GM12878 (cell line): Measurements from ENCODE around the gene GCNT1. TPM values are rescaled to one million over a fixed set of nuclear protein-coding genes. Genes with fewer than 3 reads are reported as not detected.
A peak's percentile ranks its signal among the peaks of the same experiment; 100 is the strongest.

ENCODE experiments used
- ATAC-seq: fragments of 200-7000 bp; cut with Tn5 transposase; 3 replicates; pipeline ENCODE4 v1.9.1; 2020; ENCODE audit warnings: mild to moderate bottlenecking, moderate library complexity
- BruUV-seq: library from RNA; stranded (reverse); fragments of 400-500 nt; replicated peaks from 2 replicates; lab custom pipeline; 2021; lab: Mats Ljungman, UMichigan
- CTCF ChIA-PET: fragments of 300-600 bp; sonication (Branson Sonifier 250); formaldehyde crosslinking; extraction: SDS; loops from one replicate; lab custom pipeline; 2021; ENCODE audit warnings: inconsistent platforms; lab: Yijun Ruan, JAX
- POLR2A ChIA-PET: fragments of 350-600 bp; formaldehyde crosslinking; extraction: SDS; loops from one replicate; lab custom pipeline; 2021; ENCODE audit warnings: inconsistent platforms; lab: Charles Lee
- RAD21 ChIA-PET: fragments of 300-600 bp; sonication (Branson Sonifier 250); formaldehyde crosslinking; loops from one replicate; lab custom pipeline; 2023; ENCODE audit warnings: antibody characterized with exemption; ENCODE audit not compliant: unreplicated experiment; lab: Charles Lee
- SMC1A ChIA-PET: fragments of 300-600 bp; sonication (Branson Sonifier 250); formaldehyde crosslinking; loops from one replicate; lab custom pipeline; 2023; ENCODE audit not compliant: unreplicated experiment, uncharacterized antibody; lab: Charles Lee
- DNase-seq: peaks from one replicate; pipeline ENCODE4 v3.0.0-alpha.2; 2011; ENCODE audit warnings: low read depth, low spot score
- FAIRE-seq: peaks from 3 replicates; lab custom pipeline; 2011; peaks lifted over from hg19 to GRCh38; lab: Jason Lieb, UNC
- H2AFZ ChIP-seq: 2 replicates; pipeline ENCODE4 v1.6.0; 2011; ENCODE audit warnings: low read depth, low read length, control low read depth; ENCODE audit not compliant: control insufficient read depth
- H3K27ac ChIP-seq: 2 replicates; pipeline ENCODE4 v1.5.1; 2011; ENCODE audit warnings: control low read depth; ENCODE audit not compliant: control insufficient read depth, insufficient read depth
- H3K27me3 ChIP-seq, 2 experiments: replicated peaks in 1 of 2; 2 replicates each; pipeline versions ENCODE4 v1.6.0 to v1.6.1; 2011; ENCODE audit warnings: low read length in 1 of 2; ENCODE audit not compliant: control insufficient read depth in 2 of 2, insufficient read depth in 2 of 2
- H3K36me3 ChIP-seq, 2 experiments: 2 replicates each; pipeline ENCODE4 v1.5.1; 2011; ENCODE audit warnings: low read length in 1 of 2; ENCODE audit not compliant: control insufficient read depth in 2 of 2, insufficient read depth in 2 of 2
- H3K4me1 ChIP-seq: 2 replicates; pipeline ENCODE4 v1.6.1; 2011; ENCODE audit warnings: mild to moderate bottlenecking, low read length, moderate library complexity, mixed read lengths; ENCODE audit not compliant: control insufficient read depth, insufficient read depth
- H3K4me2 ChIP-seq: 2 replicates; pipeline ENCODE4 v1.6.0; 2011; ENCODE audit warnings: control low read depth; ENCODE audit not compliant: control insufficient read depth, insufficient read depth
- H3K4me3 ChIP-seq: fragments of 200-600 bp; sonication (generic); 2 replicates; pipeline ENCODE4 v1.5.1; 2016
- H3K79me2 ChIP-seq: 2 replicates; pipeline ENCODE4 v1.6.0; 2011; ENCODE audit warnings: low read length; ENCODE audit not compliant: control insufficient read depth, insufficient read depth
- H3K9ac ChIP-seq: 2 replicates; pipeline ENCODE4 v1.8.0; 2011; ENCODE audit warnings: low read length, control low read depth, mixed read lengths; ENCODE audit not compliant: control insufficient read depth, insufficient read depth
- H3K9me3 ChIP-seq: replicated peaks from 3 replicates; pipeline ENCODE4 v1.5.1; 2011; ENCODE audit warnings: mild to moderate bottlenecking, low read length; ENCODE audit not compliant: control insufficient read depth, insufficient read depth
- H4K20me1 ChIP-seq: 2 replicates; pipeline ENCODE4 v1.6.0; 2011; ENCODE audit not compliant: control insufficient read depth, insufficient read depth
- CUX1 ChIP-seq: IDR thresholded peaks from 2 replicates; pipeline ENCODE4 v1.6.1; 2012; ENCODE audit warnings: improper control_type of control experiment, low read depth, low read length; ENCODE audit not compliant: insufficient replicate concordance
- EED ChIP-seq: sonication (generic); IDR thresholded peaks from 2 replicates; pipeline ENCODE4 v1.6.1; 2016; ENCODE audit warnings: antibody characterized with exemption, low read depth
- MEF2A ChIP-seq: IDR thresholded peaks from 2 replicates; pipeline ENCODE4 v1.6.1; 2011; ENCODE audit warnings: low read depth, mild to moderate bottlenecking, low read length, moderate library complexity; ENCODE audit not compliant: insufficient read depth
- MTA2 ChIP-seq: fragments of 450-650 bp; IDR thresholded peaks from 2 replicates; pipeline ENCODE4 v1.6.1; 2016; ENCODE audit warnings: low read depth, mild to moderate bottlenecking, moderate library complexity
- NR2F1 ChIP-seq: fragments of 450-650 bp; conservative IDR thresholded peaks from 2 replicates; pipeline ENCODE4 v1.6.1; 2017; ENCODE audit warnings: mild to moderate bottlenecking
- SIN3A ChIP-seq: IDR thresholded peaks from 2 replicates; pipeline ENCODE4 v1.6.1; 2012; ENCODE audit warnings: low read depth, low read length, improper control_type of control experiment
- SIX5 ChIP-seq: IDR thresholded peaks from 2 replicates; pipeline ENCODE4 v1.6.1; 2011; ENCODE audit warnings: mild to moderate bottlenecking, low read depth, low read length, moderate library complexity; ENCODE audit not compliant: severe bottlenecking
- SUZ12 ChIP-seq: fragments of 200-600 bp; sonication (generic); IDR thresholded peaks from one replicate; pipeline ENCODE4 v1.6.1; 2018; ENCODE audit warnings: antibody characterized with exemption, mild to moderate bottlenecking; ENCODE audit not compliant: unreplicated experiment
- WGBS: methylation state at CpG from one replicate; pipeline ENCODE4 v1.1.6; 2016; ENCODE audit warnings: low lambda C conversion rate; ENCODE audit not compliant: insufficient replicate concordance, insufficient coverage; ENCODE audit errors: missing lambda C conversion rate; 5-methylcytosine and 5-hydroxymethylcytosine counted together
- in situ Hi-C: fragments of 300-500 bp; cut with MboI; formaldehyde crosslinking; loops from 9 replicates; pipeline ENCODE4 v1.14.3; 2018; ENCODE audit warnings: mixed read lengths
- intact Hi-C: fragments of 100-400 bp; cut with micrococcal nuclease; formaldehyde crosslinking; loops from one replicate; pipeline ENCODE4 v1.14.2; 2022; ENCODE audit not compliant: unreplicated experiment
- polyA plus RNA-seq, 11 experiments: library from polyadenylated mRNA; depleted of rRNA in 4 of 11; unstranded in 6 of 11; stranded (reverse) in 5 of 11; fragments of >200 nt; fragmentation: Nextera tagmentation in 4 of 11; fragmentation: Illumina TruSeq in 1 of 11; extraction: Ambion mirVana in 4 of 11; extraction: Trizol in 1 of 11; gene quantifications; 1 replicate in 1 of 11; 2 replicates in 10 of 11; pipeline versions ENCODE4 v1.2.1 to v1.2.3, GENCODE V29; 2011 to 2016; ENCODE audit warnings: inconsistent platforms in 2 of 11, missing spikeins in 2 of 11, low read depth in 1 of 11
- total RNA-seq, 4 experiments: library from RNA; depleted of rRNA in 3 of 4; stranded (reverse); fragments of >200 nt in 3 of 4; fragmentation: Illumina TruSeq in 1 of 4; extraction: Trizol in 1 of 4; gene quantifications; 2 replicates each; pipeline versions ENCODE4 v1.2.1 to v1.2.3, GENCODE V29; 2013 to 2021
- TF ChIP-seq, protein P1 (sequence below): fragments of 450-650 bp; IDR thresholded peaks from 2 replicates; pipeline ENCODE4 v1.6.1; 2017; ENCODE audit warnings: borderline replicate concordance

Gene GCNT1
- total and polyA plus RNA-seq, 10 of the 15 experiments (the other 5 are each of a cell fraction or from before 2014, with no cell fraction given): 2.8 to 17.8 (median 7.1) TPM

- ChIA-PET RAD21 (no interaction called here), SMC1A (no interaction called here), POLR2A (no interaction called here), CTCF (interaction anchor here (0.8 kb wide), 1 partner anchor 29 kb away, joined by 3 read pairs; no protein-coding TSS in a partner anchor)
- in situ Hi-C loops: no loop called here
- Histone ChIP-seq H3K9ac (no peak overlapping the region), H3K27ac (no peak overlapping the region), H3K79me2 (no peaks in the 10 kb centered on the region), H4K20me1 (no peaks in the 10 kb centered on the region; the same call in 1 of the 2 replicates), H3K9me3 (no peaks in the 10 kb centered on the region; the same call in 2 of the 3 replicates), H3K4me3 (no peak overlapping the region), H3K4me1 (0 out of 2 replicates have a peak, but pooled peaks cover 2% of the 10 kb centered on the region), H3K27me3 (no peaks in the 10 kb centered on the region), H2AFZ (no peak overlapping the region), H3K4me2 (peak overlapping the region; percentile 1; the same call in 1 of the 2 replicates), H3K36me3 (no peaks in the 10 kb centered on the region)
- DNase-seq (no peak), FAIRE-seq (no peak), ATAC-seq (no peak)
- TF ChIP-seq MEF2A (no peak), SUZ12 (no peak), CUX1 (no peak), EED (no peak), MTA2 (no peak), NR2F1 (no peak), SIN3A (no peak), SIX5 (no peak)
- TF ChIP-seq, protein P1, sequence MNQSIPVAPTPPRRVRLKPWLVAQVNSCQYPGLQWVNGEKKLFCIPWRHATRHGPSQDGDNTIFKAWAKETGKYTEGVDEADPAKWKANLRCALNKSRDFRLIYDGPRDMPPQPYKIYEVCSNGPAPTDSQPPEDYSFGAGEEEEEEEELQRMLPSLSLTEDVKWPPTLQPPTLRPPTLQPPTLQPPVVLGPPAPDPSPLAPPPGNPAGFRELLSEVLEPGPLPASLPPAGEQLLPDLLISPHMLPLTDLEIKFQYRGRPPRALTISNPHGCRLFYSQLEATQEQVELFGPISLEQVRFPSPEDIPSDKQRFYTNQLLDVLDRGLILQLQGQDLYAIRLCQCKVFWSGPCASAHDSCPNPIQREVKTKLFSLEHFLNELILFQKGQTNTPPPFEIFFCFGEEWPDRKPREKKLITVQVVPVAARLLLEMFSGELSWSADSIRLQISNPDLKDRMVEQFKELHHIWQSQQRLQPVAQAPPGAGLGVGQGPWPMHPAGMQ: no peak
- intact Hi-C loops: no loop called here
- BruUV-seq: no TSS peak
- 41% methylated on average over 6 of the region's 6 CpGs for WGBS
These were observed 57.4 kb downstream of the GCNT1 start for GRCh38 chr9:76516350-76516749.
